HCT116 (cell line): ENCODE measurements around the gene TMEM271.

Experiments
- CEBPB ChIP-seq: IDR thresholded peaks from 2 replicates; pipeline ENCODE4 v1.6.1; 2012; ENCODE audit warnings: low read depth
- CTCF ChIP-seq, 3 experiments: fragments of 200-600 bp in 1 of 3; sonication (generic) in 1 of 3; IDR thresholded peaks in 2 of 3; conservative IDR thresholded peaks in 1 of 3; 2 replicates each; pipeline ENCODE4 v1.5.1; 2012 to 2017; ENCODE audit warnings: low read depth in 2 of 3, low read length in 2 of 3, antibody characterized with exemption in 1 of 3, borderline replicate concordance in 1 of 3, control low read depth in 1 of 3, mild to moderate bottlenecking in 1 of 3, mixed read lengths in 1 of 3, mixed run types in 1 of 3, moderate library complexity in 1 of 3; ENCODE audit not compliant: insufficient read depth in 1 of 3
- EGR1 ChIP-seq: IDR thresholded peaks from 2 replicates; pipeline ENCODE4 v1.6.1; 2012; ENCODE audit warnings: low read depth
- EZH2 ChIP-seq: fragments of 200-600 bp; sonication (generic); IDR thresholded peaks from 2 replicates; pipeline ENCODE4 v1.6.1; 2017; ENCODE audit warnings: antibody characterized with exemption, mixed run types
- FOSL1 ChIP-seq: IDR thresholded peaks from 2 replicates; pipeline ENCODE4 v1.6.1; 2012; ENCODE audit warnings: low read depth
- JUND ChIP-seq: IDR thresholded peaks from 2 replicates; pipeline ENCODE4 v1.6.1; 2012
- POLR2A ChIP-seq: IDR thresholded peaks from 2 replicates; pipeline ENCODE4 v1.7.0; 2011; ENCODE audit warnings: borderline replicate concordance; ENCODE audit not compliant: insufficient read depth, insufficient read length; ENCODE audit errors: extremely low read depth
- POLR2AphosphoS5 ChIP-seq: IDR thresholded peaks from 2 replicates; pipeline ENCODE4 v1.6.1; 2011; ENCODE audit warnings: mild to moderate bottlenecking, low read depth, low read length, moderate library complexity
- TCF7L2 ChIP-seq: IDR thresholded peaks from 2 replicates; pipeline ENCODE4 v1.7.0; 2011; ENCODE audit warnings: borderline replicate concordance, inconsistent platforms; ENCODE audit not compliant: insufficient read depth, insufficient read length; ENCODE audit errors: extremely low read depth
- YY1 ChIP-seq: IDR thresholded peaks from 2 replicates; pipeline ENCODE4 v1.6.1; 2011; ENCODE audit warnings: low read length, low read depth, moderate library complexity, mild to moderate bottlenecking; ENCODE audit not compliant: insufficient replicate concordance; ENCODE audit errors: extremely low read depth
- ZNF274 ChIP-seq: fragments of 200-500 bp; sonication (Bioruptor generic); IDR thresholded peaks from 2 replicates; pipeline ENCODE4 v1.6.1; 2014; ENCODE audit warnings: mild to moderate bottlenecking, low read depth, low read length, inconsistent platforms

DNA sequence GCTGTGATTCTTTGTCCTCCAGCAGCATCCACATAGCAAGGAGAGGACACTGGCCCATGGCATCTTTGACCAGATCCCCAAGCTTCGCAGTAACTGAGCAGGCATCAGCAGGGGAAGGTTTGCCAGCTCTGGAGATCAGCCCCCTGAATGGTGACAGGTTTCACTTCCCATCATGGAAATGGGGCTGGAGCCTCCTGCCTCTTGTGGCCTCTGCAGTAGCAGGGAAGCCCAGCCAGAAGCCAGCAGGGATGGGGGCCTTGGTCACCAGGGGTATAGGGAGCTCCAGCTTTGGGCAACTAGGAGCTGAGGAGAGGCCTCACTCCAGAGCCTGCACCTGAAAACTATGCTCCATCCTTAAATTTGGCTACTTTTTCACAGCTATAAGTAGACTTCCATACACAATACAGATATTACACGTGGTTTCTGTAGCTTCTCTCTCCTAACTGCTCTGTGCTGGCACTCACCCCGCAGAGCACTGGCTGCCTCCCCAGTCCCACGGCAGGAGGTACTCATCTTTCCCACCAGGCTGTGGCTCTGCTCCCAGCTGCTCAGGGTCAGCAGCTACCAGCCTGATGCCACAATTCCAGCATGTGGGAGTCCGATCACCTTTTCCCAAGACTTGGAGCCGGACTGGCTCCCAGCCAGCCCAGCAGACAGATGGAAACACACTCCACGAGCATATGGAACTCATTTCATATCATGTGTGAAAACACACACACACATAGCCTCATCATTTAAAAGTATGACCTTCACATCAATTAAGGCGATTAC is 2.8 kb downstream of the TMEM271 start:
- TF ChIP-seq FOSL1 (no peak), POLR2A (no peak), TCF7L2 (no peak), CTCF (IDR thresholded peaks at IDR 0.05 in 2 of 3, conservative IDR thresholded peaks at IDR 0.05 in 1 of 3; ENCODE audit: borderline replicate concordance in 1 of 3, insufficient read depth in 1 of 3, low read depth in 2 of 3, low read length in 2 of 3) (no peak), JUND (no peak), YY1 (no peak), POLR2AphosphoS5 (no peak), EZH2 (no peak), EGR1 (no peak), CEBPB (no peak), ZNF274 (no peak)
